HepG2 (cell line): ENCODE results near the gene SYTL3. TPM values are rescaled to one million over a fixed set of nuclear protein-coding genes. Genes with fewer than 3 reads are reported as not detected.
A peak's percentile ranks its signal among the peaks of the same experiment; 100 is the strongest.

Experiments
- BRD4 ChIP-seq: sonication (generic); formaldehyde crosslinking; IDR thresholded peaks from 2 replicates; pipeline ENCODE4 v1.4.0; 2020; ENCODE audit warnings: missing genetic modification reagents
- CBFB ChIP-seq: sonication (generic); formaldehyde crosslinking; IDR thresholded peaks from 2 replicates; pipeline ENCODE4 v1.4.0; 2020; ENCODE audit warnings: missing genetic modification reagents
- CREB1 ChIP-seq, 2 experiments: fragments of 450-650 bp in 1 of 2; IDR thresholded peaks; 2 replicates each; pipeline ENCODE4 v1.6.1; 2016 to 2017; ENCODE audit warnings: control low read depth in 1 of 2, mild to moderate bottlenecking in 1 of 2, missing compliant biosample characterization in 1 of 2, missing genetic modification characterization in 1 of 2
- CREB3 ChIP-seq: sonication (generic); formaldehyde crosslinking; IDR thresholded peaks from 2 replicates; pipeline ENCODE4 v1.5.0; 2020; ENCODE audit warnings: missing genetic modification reagents
- DRAP1 ChIP-seq: IDR thresholded peaks from 2 replicates; pipeline ENCODE4 v1.6.1; 2016; ENCODE audit warnings: missing genetic modification reagents, missing compliant biosample characterization
- ETV6 ChIP-seq: sonication (generic); formaldehyde crosslinking; conservative IDR thresholded peaks from 2 replicates; pipeline ENCODE4 v1.4.0; 2020; ENCODE audit warnings: missing genetic modification reagents
- FOXM1 ChIP-seq: sonication (generic); formaldehyde crosslinking; IDR thresholded peaks from 2 replicates; pipeline ENCODE4 v1.5.0; 2020; ENCODE audit warnings: missing genetic modification reagents
- HNRNPUL1 ChIP-seq: fragments of 200-400 bp; formaldehyde crosslinking; IDR thresholded peaks from 2 replicates; pipeline ENCODE4 v1.6.1; 2017; ENCODE audit warnings: low read depth, mild to moderate bottlenecking, low read length, moderate library complexity
- MXD1 ChIP-seq: sonication (generic); formaldehyde crosslinking; IDR thresholded peaks from 2 replicates; pipeline ENCODE4 v1.4.0; 2020; ENCODE audit warnings: mild to moderate bottlenecking, missing genetic modification reagents
- RFX3 ChIP-seq: IDR thresholded peaks from 2 replicates; pipeline ENCODE4 v1.6.1; 2016; ENCODE audit warnings: missing biosample characterization, missing genetic modification reagents
- SKIL ChIP-seq: sonication (generic); formaldehyde crosslinking; IDR thresholded peaks from 2 replicates; pipeline ENCODE4 v1.8.0; 2022; ENCODE audit warnings: missing genetic modification reagents, mild to moderate bottlenecking, moderate library complexity, borderline replicate concordance
- SOX6 ChIP-seq, 2 experiments: fragments of 450-650 bp in 1 of 2; sonication (generic) in 1 of 2; formaldehyde crosslinking in 1 of 2; IDR thresholded peaks; 2 replicates each; pipeline versions ENCODE4 v1.4.0 to v1.6.1; 2017 to 2020; ENCODE audit warnings: antibody characterized with exemption in 1 of 2, mild to moderate bottlenecking in 1 of 2, missing genetic modification reagents in 1 of 2
- ZFP91 ChIP-seq: sonication (generic); formaldehyde crosslinking; IDR thresholded peaks from 2 replicates; pipeline ENCODE4 v1.9.0; 2022; ENCODE audit warnings: missing genetic modification reagents, mild to moderate bottlenecking, borderline replicate concordance
- ZNF224 ChIP-seq: sonication (generic); formaldehyde crosslinking; IDR thresholded peaks from 2 replicates; pipeline ENCODE4 v1.5.0; 2020; ENCODE audit warnings: mild to moderate bottlenecking, missing genetic modification reagents
- ZNF567 ChIP-seq: sonication (generic); formaldehyde crosslinking; IDR thresholded peaks from 2 replicates; pipeline ENCODE4 v1.8.1; 2023; ENCODE audit warnings: mild to moderate bottlenecking, missing genetic modification reagents, borderline replicate concordance
- ZNF598 ChIP-seq: sonication (generic); formaldehyde crosslinking; IDR thresholded peaks from 2 replicates; pipeline ENCODE4 v1.5.1; 2020; ENCODE audit warnings: mild to moderate bottlenecking, missing genetic modification reagents, borderline replicate concordance
- ZNF788 ChIP-seq: sonication (generic); formaldehyde crosslinking; IDR thresholded peaks from 2 replicates; pipeline ENCODE4 v1.5.0; 2020; ENCODE audit warnings: mild to moderate bottlenecking, missing genetic modification reagents, borderline replicate concordance
- ZSCAN25 ChIP-seq: sonication (generic); formaldehyde crosslinking; IDR thresholded peaks from 2 replicates; pipeline ENCODE4 v1.8.0; 2022; ENCODE audit warnings: mild to moderate bottlenecking, missing genetic modification reagents
- polyA plus RNA-seq, 8 experiments: library from polyadenylated mRNA; depleted of rRNA in 3 of 8; stranded (reverse) in 7 of 8; unstranded in 1 of 8; fragments of >200 nt; fragmentation: Illumina TruSeq in 4 of 8; extraction: Trizol in 4 of 8; gene quantifications; 2 replicates each; pipeline versions ENCODE4 v1.2.1 to v1.2.3, GENCODE V29; 2011 to 2016; ENCODE audit warnings: low read depth in 4 of 8, missing spikeins in 1 of 8, mixed read lengths in 1 of 8; ENCODE audit not compliant: insufficient read depth in 1 of 8
- total RNA-seq, 5 experiments: library from RNA; depleted of rRNA; stranded (reverse); fragments of >200 nt; fragmentation: Illumina TruSeq; extraction: Trizol; gene quantifications; 2 replicates each; pipeline ENCODE4 v1.2.3, GENCODE V29; 2016; ENCODE audit warnings: low read depth in 1 of 5

Gene SYTL3
- total and polyA plus RNA-seq, 2 of the 13 experiments (the other 11 are each of a cell fraction or from before 2014, with no cell fraction given) = 0.11 to 0.28 TPM

GRCh38 chr6:158644231-158645063 lies 5.4 kb upstream of the SYTL3 start, which contains the start of gene DYNLT1 (continued):
- no peak for TF ChIP-seq SKIL (CRISPR knock-in tag)
- TF ChIP-seq ZNF224 (CRISPR knock-in tag) = peak; percentile 85; the same call in 1 of the 2 replicates
- TF ChIP-seq FOXM1 (CRISPR knock-in tag) = 0 out of 2 replicates have a peak, but pooled peaks have one; percentile 23
- TF ChIP-seq ZSCAN25 (CRISPR knock-in tag) = peak; percentile 77; the same call in 1 of the 2 replicates
- peak; percentile 67 for TF ChIP-seq DRAP1 (CRISPR knock-in tag)
- peak; percentile 19; the same call in 1 of the 2 replicates for TF ChIP-seq CBFB (CRISPR knock-in tag)
- peak; percentile 68 for TF ChIP-seq ZNF567 (CRISPR knock-in tag)
- TF ChIP-seq BRD4 (CRISPR knock-in tag) = peak; percentile 79; the same call in 1 of the 2 replicates
- peak; percentile 67; the same call in 1 of the 2 replicates for TF ChIP-seq ZNF788 (CRISPR knock-in tag)
- peak; percentile 63 for TF ChIP-seq CREB3 (CRISPR knock-in tag)
- peak; percentile 98; the same call in 1 of the 2 replicates for TF ChIP-seq ZNF598 (CRISPR knock-in tag)
- TF ChIP-seq HNRNPUL1 = 0 out of 2 replicates have a peak, but pooled peaks have one; percentile 28
- no peak for TF ChIP-seq SOX6 (IDR thresholded peaks at IDR 0.05)
- TF ChIP-seq SOX6 (CRISPR knock-in tag; IDR thresholded peaks at IDR 0.05) = peak; percentile 77
- peak; percentile 36; the same call in 1 of the 2 replicates for TF ChIP-seq RFX3 (CRISPR knock-in tag)
- TF ChIP-seq MXD1 = peak; percentile 88
- peak; percentile 70 for TF ChIP-seq ETV6 (CRISPR knock-in tag)
- TF ChIP-seq CREB1 (IDR thresholded peaks at IDR 0.05) = 0 out of 2 replicates have a peak, but pooled peaks have one; percentile 13
- no peak for TF ChIP-seq CREB1 (CRISPR knock-in tag; IDR thresholded peaks at IDR 0.05)
- TF ChIP-seq ZFP91 (CRISPR knock-in tag) = peak; percentile 93; the same call in 1 of the 2 replicates
